ENCODE measurements around the gene B4GALT7.
A peak's percentile ranks its signal among the peaks of the same experiment; 100 is the strongest.

Gene B4GALT7

DNA sequence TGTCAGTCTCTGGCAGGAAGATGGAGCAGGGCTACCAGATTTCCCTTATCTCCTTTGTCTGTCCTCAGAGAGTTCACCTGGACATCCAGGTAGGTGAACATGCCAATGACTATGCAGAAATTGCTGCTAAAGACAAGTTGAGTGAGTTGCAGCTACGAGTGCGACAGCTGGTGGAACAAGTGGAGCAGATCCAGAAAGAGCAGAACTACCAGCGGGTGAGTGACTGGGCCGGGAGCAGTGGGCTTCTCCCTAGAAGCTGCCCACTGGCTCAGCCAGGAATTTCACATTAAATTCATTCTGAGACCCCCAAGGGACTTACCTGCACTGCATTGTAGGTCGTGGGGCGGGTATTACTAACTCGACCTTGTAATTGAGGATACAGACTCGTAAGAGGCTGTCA is 5.9 kb upstream of the B4GALT7 start:
- DNase-seq = no peak

DNA sequence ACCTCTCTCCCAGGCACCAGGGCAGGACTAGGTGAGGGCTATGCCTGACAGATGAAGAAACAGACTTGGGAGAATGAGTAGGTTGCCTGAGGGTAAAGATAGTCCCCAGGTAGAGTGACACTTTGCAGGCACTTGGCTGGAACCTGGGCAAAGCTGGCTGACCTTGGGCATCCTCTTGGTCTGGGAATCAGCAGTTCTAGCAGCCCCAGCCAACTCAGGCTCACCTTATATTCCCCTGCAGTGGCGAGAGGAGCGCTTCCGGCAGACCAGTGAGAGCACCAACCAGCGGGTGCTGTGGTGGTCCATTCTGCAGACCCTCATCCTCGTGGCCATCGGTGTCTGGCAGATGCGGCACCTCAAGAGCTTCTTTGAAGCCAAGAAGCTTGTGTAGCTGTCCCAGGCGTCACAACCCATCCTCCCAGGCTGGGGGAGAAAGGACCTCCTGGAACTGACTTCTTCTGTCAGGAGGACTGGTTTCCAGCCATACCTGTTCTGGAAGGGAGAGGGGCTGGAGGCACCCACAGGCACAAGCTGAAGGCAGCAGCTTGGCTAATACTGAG is 4.8 kb upstream of the B4GALT7 start:
- DNase-seq = no peak

DNA sequence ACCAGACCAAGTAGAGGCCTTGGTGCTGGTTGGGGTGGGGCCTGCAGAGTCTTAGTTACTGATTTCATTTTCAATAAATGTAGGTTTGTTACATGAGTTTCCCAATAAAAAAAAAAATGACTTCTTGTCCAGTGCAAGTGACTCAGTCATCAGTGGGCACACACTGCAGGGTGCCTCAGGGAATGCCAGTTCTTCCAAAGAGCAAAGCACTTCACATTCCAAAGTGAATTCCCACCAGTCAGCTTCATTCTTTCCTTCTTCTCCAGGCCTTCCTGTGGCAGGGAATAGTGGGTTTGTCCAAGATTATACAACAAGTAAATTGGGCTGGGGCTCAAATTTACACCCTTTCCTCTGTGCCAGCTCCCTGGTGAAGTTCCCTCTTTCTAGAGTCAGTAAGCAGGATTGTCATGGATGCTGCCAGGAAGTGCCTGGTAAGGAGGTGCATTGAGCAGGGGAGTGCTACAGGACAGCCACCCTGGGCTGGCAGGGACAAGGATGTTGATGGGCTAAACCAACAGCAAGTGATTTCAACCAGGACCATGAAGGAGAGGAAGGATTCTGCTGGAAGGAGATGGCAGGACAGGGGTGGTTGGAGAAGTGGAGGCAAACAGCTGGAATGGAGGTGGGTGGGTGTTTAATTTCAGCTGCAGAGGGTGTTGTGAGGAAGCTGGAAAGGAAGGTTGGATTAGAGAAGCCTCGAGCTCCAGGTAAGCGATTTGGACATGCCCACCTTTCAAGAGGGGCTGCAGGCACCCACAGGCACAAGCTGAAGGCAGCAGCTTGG is 3.7 kb upstream of the B4GALT7 start:
- DNase-seq = no peak

DNA sequence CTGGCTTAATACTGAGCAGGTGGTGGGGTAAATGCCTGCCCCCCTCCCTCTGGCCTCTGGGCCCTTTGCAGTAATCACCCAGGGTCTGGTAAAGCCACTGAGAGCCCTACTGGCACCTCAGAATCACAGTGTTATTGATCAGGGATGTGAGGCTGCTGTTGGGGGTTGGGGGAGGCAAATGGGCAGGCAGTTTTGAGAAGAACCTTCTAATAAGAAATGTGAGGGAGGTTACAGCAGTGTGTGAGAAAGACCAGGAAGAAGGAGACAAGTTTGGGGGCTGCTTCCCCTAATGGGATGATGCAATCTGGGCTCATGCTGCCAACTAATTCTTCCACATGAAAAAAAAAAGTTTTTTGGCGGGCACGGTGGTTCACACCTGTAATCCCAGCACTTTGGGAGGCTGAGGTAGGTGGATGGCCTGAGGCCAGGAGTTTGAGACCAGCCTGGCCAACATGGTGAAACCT is 3.1 kb upstream of the B4GALT7 start:
- DNase-seq = no peak

DNA sequence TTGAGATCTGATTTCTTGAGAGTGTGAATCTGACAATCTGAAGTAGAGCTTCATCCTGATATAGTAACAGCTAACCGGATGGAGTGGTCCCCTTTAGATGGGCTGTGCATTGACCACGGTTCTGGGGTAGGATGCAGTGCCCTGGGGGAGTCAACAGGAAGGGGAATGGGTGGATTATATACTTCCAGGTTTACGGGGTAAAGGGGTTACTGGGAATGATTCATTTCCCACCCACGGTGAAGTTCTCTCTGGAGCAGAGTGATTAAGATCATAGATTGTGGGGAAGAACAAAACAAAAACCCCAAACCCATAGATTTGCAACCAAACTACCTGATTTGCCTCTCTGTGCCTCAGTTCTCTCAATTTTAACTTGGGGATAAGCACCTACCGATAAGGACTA is 1.5 kb upstream of the B4GALT7 start:
- DNase-seq = no peak

DNA sequence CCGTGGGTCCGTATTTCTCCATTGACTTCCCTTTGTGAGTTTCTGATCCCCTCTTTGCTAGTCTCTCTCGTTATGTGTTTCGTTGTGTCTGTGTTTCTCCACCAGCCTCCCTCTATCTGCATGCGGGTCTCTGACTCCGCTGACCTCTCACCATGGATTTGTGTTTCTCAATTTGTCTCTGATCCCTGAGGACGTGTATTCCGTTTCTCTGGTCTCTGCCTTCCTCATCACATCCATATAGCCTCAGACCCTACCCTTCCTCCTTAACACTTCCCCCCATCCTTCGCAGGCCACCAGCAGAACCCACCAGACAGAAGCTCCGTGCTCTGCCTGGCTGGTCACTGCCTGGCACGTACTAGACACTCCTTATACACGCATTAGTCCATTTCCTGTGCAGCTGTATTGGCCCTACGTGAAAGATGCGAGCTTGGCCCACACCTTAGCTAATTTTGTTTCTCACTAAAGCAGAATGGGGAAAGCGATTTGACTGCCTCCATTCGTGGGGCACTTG is 631 bp downstream of the B4GALT7 start:
- DNase-seq = peak in 1 of 5 donors; percentile 25

DNA sequence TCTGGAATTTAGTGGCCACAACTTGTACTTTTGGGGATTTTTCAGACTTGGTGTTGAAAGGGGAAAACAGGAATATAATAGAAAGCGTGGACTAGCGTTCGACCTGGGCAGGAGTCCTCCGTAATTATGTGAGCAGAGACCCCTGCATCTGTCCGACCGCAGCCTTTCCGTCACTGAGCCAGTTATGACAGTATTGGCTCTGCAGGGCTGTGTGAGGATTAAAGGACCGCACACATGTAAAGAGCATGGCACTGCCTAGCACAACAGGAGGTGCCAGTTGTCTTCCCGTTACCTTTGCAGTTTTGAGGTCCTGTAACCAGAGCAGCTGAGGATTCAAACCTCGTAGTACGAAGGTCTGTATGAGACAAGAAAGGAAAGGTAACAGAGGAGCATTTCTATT is 1.2 kb downstream of the B4GALT7 start:
- DNase-seq = no peak

DNA sequence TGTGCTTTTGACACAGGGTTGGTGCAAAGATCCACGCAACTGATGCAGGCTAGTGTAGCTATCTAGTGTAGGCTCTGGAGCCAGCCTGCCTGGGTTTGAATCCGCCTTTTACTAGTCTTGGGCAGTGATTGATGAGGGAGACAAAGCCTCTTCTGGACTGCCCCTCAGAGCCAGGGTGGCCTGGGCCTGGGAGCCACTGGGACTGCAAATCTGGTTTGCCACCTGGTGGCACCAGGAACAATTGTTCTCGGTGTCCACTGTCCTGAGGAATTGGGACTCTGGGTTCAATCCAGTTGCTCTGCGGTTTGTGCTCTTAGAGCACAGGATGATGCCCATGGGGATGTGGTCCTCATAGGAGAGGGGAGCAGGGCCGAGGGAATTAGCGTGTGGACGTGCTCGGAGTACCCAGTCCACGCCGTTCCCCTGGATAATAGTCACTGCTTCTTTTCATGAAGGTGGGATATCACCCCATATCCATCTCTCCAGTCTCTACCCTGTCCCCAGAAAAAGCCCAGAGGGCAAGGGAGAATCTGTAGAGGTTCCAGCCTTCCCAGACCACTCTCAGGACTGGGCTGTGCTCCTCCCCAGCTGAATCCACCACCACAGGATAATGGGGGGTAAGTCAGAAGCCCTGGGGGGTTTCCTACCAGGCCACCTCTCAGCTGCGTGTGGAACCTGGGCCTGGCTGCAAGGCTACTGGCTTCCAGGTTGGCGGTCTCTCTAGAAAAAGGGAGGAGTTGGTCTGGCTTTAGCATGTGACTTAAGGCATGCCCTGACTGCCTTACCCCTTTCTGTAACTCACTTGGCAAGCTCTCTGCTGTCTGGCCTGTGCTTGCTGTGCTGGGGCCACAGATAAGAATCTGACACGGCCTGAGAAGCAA is 1.9 kb downstream of the B4GALT7 start:
- DNase-seq = no peak

DNA sequence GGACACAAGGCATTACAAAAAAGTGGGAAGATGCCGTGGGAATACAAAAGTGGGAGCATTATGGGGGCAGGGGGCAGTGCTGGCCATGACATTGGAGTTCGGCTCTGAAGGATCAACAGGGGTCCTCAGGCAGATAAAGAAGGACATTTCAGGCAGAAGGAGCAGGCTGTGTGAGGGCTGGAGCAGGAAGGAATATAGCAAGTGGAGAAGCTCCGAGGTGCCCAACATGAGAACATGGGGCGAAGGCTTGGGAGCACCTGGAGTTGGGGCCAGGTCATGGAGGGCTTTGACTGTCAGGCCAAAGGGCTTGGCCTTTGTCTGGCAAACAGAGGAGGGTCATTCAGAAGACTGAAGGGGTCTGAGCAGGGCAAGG is 2.5 kb downstream of the B4GALT7 start:
- no peak for DNase-seq

DNA sequence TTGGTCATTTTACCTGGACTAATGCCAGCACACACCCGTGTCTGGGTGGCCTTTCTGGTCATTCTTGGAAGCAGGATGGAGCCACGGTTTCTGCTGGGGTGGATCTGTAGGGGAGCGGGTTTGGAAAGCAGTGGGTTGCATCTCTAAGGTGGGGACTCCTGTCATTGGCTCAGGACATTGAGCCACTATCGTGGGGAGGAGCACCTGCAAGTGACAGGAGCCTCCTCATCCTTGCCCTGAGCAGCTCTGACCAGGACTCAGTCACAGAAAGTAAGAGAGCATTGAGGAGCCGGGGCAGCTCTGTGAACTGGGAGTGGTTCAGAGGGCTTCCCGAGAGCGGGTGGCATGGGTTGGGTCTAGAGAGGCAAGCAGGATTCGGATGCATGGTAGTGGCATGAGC is 3.7 kb downstream of the B4GALT7 start:
- DNase-seq = no peak

DNA sequence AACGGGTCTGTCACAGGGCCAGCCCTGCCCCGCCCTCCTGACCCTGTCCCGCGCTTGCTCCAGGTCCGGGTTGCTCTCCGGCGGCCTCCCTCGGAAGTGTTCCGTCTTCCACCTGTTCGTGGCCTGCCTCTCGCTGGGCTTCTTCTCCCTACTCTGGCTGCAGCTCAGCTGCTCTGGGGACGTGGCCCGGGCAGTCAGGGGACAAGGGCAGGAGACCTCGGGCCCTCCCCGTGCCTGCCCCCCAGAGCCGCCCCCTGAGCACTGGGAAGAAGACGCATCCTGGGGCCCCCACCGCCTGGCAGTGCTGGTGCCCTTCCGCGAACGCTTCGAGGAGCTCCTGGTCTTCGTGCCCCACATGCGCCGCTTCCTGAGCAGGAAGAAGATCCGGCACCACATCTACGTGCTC is 4.2 kb downstream of the B4GALT7 start:
- DNase-seq = no peak

DNA sequence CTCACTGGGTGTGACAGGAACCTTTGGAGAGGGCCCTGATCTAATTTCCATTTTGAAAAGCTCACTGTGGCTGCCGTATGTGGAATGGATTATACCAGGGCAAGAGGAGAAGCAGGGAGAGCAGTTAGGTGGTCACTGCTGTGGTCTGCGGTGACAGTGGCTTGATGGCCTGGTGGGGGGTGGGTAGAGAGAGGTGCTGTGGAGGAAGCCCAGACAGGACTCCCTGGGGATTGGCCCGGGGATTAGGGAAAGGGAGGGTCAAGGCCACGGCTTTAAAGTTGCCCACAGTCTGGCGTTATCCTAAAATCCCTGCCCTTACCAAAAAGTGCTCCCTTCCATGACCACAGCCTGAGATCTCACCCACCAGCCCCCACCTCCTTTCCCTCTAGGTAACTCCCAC is 4.7 kb downstream of the B4GALT7 start:
- no peak for DNase-seq

DNA sequence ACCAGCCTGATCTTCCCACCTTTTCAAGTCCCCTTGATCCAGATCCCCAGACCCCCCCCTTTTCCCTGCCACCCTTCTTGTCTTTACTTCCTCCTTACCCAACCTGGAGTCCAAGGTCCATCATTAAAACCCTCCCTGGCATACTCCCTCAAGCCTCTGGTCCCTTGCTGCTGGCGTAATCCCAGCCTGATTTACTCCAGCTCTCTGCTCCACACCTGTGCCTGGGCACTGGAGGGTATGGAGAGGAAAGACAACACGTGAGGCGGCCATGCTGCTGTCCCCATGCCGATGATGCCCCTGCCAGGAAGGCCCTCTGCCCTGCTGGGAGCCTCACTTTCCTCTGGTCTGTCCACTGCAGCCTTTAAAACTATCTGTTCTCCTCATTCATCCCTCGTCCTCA is 5.1 kb downstream of the B4GALT7 start:
- no peak for DNase-seq

DNA sequence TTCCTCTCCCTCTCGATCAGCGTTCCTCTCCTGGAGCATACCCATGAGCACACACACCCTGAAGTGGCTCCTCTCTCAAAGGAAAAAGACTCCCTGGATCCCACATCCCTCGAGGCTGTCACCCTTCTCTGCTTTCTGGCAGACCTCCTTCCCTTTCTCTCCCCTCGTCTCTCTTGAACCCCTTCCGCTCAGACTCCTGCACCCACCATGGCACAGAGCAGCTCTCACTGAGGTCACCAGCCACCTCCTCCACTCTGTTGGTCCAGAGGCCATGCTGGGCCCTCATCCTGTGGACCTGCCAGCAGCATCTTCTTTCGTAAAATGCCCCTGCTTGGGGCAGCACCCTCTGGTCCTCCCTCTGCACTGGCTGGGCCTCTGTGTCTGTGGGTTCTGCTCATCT is 5.7 kb downstream of the B4GALT7 start:
- DNase-seq = no peak

DNA sequence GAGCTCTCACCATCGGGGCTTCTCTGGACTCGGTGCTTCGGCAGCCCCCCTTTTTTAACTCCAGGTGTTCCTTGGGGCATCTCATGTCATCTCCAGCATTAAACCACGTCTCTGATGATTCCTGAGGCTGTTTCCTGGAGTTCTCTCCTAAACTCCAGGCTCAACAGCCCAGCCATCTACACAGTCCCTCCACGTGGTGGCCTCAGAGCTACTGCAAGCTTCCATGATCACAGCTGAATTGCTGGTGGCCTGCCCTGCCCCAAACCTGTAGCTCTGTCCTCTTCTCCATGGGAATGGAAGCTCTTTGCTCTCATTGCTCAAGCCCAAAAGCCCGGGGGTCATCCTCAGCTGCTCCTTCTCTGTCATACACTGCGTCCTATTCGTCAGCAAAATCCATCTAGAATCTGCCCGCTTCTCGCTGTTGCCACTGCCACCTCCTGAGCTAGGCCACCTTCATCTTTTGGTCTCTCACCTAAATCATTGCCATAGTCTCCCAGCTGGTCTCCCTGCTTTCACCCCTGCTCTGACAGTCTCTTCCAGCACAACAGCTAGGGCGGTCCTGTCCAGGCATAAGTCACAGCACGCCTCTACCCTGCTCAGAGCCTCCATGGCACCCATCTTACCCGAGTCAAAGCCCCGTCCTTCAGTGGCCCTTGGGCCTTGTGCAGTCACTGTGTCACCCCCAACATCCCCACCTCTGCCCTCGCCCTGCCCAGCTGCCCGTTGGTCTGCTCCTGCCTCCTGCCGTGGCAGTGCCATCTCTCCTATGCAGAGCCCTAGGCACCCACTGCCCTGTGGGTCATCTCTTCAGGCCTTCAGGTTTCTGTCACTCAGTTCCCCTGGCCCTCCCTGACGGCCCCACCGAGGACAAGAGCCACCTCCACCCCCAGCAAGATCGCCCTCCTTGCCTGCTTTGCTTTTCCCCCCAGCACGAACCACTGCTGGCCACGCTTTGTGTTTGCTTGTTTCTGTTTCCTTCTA is 6.4 kb downstream of the B4GALT7 start:
- no peak for DNase-seq

DNA sequence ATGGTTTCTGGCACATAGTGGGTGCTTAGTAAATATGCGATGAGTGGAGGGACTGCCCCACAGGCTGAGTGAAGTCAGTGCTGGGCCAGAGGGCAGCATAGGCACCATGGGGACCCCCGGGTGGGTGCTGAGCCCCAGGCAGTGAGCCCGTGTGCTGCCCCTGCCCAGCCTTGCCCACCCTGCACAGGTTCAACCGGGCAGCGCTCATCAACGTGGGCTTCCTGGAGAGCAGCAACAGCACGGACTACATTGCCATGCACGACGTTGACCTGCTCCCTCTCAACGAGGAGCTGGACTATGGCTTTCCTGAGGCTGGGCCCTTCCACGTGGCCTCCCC is 7.2 kb downstream of the B4GALT7 start:
- no peak for DNase-seq

DNA sequence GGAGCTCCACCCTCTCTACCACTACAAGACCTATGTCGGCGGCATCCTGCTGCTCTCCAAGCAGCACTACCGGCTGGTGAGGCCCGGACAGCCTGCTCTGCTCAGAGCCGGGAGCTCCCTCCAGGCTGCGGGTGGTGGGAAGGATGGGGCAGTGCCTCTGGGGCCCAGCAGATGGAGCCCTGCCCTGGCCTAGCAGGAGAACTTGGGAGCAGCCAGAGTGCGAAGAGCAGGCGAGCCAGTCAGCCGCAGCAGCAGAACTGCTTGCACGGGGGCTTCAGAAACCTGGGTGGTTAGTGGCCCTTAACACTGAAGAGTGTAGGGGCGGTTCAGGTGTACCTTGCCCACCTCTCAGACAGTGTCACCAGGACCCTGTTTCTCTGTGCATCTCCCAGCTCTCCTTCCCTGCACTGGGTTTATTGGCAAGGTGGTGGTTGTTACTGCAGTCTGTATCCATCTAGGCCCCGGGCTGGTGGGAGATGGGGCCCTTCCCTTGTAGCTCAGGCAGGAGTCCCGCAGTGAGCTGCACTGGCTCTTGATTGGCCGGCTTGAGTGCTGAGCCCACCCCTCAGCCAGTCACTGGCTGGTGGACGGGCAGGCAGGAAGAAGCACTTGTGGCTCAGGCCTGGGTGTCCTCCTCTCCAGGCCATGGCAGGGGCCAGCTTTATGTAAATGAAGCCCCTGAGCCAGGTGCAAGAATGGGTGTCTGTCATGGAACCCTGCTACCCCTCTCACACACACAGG is 7.7 kb downstream of the B4GALT7 start:
- peak in 4 of 5 donors; percentile 34 to 52 (median 46) for DNase-seq

DNA sequence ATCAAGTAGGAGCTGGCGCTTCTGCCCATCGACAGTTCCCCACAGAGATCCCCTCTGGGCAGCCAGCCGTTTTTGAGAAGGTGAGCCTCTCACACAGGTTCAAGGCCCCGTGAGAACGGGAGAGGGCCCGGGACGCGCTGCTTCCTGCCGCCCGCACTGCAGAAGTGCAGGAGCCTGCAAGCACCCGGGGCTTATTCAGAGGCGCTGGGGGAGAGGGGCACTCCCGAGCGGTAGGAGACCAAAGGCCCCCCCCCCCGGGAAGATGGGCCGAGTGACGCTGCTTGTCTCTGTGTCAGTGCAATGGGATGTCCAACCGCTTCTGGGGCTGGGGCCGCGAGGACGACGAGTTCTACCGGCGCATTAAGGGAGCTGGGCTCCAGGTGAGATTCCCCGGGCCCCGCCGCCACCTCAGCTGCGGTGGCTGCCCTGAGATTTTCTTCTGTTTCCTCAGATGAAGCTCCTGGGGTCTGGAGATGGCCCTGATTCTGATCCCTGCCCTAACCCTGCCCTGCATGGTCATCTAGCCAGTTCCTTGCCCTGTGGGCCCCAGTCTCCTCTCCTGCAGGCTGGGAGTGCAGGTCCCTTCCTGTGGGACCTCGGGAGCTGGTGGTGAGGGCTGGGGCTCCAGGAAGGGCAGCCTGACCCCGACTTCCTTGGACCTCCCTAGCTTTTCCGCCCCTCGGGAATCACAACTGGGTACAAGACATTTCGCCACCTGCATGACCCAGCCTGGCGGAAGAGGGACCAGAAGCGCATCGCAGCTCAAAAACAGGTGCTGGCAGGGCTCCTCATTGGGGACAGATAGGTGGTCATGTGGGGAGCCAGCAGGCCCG is 8.5 kb downstream of the B4GALT7 start:
- DNase-seq = no peak

DNA sequence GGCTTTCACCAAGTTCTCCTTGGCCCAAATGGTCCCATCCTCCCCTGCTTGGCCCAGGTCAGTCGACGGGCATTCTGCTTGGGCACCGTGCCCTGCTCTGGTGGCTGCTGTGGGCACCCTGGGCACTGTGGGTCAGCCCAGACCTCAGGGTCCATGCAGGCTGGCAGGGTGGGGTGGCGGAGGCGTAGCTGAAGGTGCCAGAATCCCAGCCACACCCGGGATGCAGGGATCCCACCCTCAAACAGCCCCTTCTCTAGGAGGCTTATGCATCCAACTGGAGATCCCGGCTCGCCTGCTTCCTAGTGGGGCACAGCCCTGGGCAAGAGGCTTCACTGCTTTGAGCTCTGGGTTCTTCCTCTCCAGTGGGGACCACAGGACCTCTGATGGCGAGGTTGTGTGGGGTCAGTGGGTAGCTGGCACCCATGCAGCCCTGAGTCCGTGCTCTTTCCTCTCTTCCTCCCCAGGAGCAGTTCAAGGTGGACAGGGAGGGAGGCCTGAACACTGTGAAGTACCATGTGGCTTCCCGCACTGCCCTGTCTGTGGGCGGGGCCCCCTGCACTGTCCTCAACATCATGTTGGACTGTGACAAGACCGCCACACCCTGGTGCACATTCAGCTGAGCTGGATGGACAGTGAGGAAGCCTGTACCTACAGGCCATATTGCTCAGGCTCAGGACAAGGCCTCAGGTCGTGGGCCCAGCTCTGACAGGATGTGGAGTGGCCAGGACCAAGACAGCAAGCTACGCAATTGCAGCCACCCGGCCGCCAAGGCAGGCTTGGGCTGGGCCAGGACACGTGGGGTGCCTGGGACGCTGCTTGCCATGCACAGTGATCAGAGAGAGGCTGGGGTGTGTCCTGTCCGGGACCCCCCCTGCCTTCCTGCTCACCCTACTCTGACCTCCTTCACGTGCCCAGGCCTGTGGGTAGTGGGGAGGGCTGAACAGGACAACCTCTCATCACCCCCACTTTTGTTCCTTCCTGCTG is 9.4 kb downstream of the B4GALT7 start:
- no peak for DNase-seq

All from T-helper 1 cell (primary cell).